Measurements from ENCODE around the gene GXYLT2.

DNA sequence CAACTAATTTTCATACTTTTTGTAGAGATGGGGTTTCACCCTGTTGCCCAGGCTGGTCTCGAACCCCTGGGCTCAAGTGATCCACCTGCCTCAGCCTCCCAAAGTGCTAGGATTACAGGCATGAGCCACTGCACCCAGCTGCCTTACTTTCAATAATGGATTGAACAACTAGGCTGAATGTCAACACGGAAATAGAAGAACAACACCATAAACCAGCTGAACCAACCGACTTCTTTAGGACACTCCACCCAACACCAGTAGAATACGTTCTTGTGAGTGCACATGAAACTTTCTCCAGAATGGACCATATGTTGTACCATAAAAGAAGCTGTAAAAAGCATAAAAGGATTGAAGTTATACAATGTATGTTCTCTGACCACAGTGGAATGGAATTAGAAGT is 42.9 kb downstream of the GXYLT2 start:
- no peak for TF ChIP-seq TAF1 (IDR thresholded peaks at IDR 0.05; ENCODE audit: borderline replicate concordance, insufficient read depth, low read length)
- TF ChIP-seq POLR2AphosphoS5 (IDR thresholded peaks at IDR 0.05; ENCODE audit: low read depth, low read length) = no peak
- TF ChIP-seq, protein P1, sequence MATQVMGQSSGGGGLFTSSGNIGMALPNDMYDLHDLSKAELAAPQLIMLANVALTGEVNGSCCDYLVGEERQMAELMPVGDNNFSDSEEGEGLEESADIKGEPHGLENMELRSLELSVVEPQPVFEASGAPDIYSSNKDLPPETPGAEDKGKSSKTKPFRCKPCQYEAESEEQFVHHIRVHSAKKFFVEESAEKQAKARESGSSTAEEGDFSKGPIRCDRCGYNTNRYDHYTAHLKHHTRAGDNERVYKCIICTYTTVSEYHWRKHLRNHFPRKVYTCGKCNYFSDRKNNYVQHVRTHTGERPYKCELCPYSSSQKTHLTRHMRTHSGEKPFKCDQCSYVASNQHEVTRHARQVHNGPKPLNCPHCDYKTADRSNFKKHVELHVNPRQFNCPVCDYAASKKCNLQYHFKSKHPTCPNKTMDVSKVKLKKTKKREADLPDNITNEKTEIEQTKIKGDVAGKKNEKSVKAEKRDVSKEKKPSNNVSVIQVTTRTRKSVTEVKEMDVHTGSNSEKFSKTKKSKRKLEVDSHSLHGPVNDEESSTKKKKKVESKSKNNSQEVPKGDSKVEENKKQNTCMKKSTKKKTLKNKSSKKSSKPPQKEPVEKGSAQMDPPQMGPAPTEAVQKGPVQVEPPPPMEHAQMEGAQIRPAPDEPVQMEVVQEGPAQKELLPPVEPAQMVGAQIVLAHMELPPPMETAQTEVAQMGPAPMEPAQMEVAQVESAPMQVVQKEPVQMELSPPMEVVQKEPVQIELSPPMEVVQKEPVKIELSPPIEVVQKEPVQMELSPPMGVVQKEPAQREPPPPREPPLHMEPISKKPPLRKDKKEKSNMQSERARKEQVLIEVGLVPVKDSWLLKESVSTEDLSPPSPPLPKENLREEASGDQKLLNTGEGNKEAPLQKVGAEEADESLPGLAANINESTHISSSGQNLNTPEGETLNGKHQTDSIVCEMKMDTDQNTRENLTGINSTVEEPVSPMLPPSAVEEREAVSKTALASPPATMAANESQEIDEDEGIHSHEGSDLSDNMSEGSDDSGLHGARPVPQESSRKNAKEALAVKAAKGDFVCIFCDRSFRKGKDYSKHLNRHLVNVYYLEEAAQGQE (IDR thresholded peaks at IDR 0.05; ENCODE audit: insufficient read depth in 1 of 2, low read depth in 2 of 2, low read length in 2 of 2) = no peak
- no peak for TF ChIP-seq SIN3A (IDR thresholded peaks at IDR 0.05; ENCODE audit: borderline replicate concordance, insufficient read depth, low read length)
- no peak for TF ChIP-seq FOXP2 (optimal IDR thresholded peaks at IDR 0.05; ENCODE audit: borderline replicate concordance, extremely low read depth, extremely low read length, insufficient read depth)
